Measurements from ENCODE around the gene NHLRC4.

NHLRC4 gene, protein sequence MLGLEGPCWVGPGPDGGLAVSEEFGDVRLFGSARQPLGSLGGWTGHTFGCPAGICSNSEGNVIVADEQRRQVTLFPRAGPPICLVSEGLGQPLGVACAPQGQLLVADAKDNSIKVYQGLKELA

DNA sequence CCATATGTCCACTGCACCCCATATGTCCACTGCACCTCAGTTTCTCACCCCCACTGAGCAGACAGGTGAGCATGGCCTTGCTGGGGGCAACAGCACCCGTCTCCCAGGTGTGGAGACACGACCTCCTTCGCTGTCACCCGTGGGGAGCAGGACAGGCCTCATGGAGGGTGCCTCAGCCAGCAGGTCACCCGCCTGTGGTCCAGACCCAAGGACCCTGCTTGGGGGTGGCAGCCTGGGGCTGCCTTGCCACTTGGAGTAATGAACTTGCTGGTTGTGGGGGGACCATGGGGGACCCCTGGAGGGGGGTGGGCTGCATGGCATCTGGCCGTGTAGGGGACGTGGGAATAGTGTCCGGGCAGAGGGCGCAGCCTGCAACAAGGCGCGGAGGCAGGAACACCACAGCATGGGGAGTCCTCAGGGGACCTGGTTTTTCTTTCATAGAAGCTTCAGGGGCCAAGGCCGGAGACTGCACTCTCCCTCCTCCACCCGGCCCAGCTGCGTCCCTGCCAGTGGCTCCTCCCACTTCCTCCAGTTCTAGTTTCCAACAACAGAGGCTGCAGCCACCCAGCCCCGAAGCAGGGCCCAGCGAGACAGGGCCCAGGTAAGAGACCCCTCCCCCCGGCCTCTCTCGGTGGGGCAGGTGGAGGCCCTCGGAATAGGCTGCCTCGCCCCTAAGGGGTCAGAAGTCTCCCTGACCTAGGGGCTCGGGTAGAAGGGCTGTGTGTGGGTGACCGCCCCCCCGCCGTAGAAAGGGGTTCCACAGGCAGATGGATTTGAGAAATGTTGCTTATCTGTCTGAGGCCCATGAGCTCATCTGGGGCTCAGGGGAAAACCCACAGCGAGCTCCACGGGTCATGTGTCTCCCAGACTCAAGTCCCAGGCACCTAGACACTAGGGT, at the start of gene NHLRC4:
Gene NHLRC4 (plus strand): TSS at position 531 of the 898 bp plus-strand sequence. CDS start 1,043 bp downstream, outside the sequence.
- Mint-ChIP-seq H3K27ac (peak within 1 kb of the TSS; percentile 72), H3K4me3 (peak within 1 kb of the TSS; percentile 57), H3K36me3 (ENCODE audit: low read depth) (no peaks in the 10 kb centered on the region), H3K9me3 (no peaks in the 10 kb centered on the region), H3K27me3 (ENCODE audit: low read depth) (peaks cover 8% of the 10 kb centered on the region), H3K4me1 (ENCODE audit: low read depth) (peaks cover 18% of the 10 kb centered on the region)

DNA sequence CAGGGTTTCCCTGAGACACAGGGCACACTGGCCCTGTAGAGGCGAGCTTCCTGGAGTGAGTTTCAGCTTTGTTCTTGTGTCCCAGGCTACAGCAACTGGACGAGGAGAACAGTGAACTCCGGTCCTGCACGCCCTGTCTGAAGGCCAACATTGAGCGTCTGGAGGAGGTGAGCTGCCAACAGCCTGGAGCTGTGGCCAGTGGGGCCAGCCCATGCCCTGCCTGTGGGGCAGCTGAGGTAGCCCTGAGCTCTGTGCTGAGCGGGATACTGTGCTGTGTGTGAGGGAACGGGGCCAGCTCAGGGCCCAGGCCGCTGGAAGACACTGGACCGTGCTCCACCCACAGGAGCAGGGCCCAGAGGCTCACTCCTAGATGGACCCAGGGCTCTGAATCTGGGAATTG, 47.9 kb upstream of the NHLRC4 start:
- Mint-ChIP-seq H3K4me3 (no peak overlapping the region), H3K9me3 (no peaks in the 10 kb centered on the region), H3K36me3 (ENCODE audit: low read depth) (peaks cover 2% of the 10 kb centered on the region), H3K27ac (no peak overlapping the region), H3K4me1 (ENCODE audit: low read depth) (no peaks in the 10 kb centered on the region), H3K27me3 (ENCODE audit: low read depth) (no peaks in the 10 kb centered on the region)

DNA sequence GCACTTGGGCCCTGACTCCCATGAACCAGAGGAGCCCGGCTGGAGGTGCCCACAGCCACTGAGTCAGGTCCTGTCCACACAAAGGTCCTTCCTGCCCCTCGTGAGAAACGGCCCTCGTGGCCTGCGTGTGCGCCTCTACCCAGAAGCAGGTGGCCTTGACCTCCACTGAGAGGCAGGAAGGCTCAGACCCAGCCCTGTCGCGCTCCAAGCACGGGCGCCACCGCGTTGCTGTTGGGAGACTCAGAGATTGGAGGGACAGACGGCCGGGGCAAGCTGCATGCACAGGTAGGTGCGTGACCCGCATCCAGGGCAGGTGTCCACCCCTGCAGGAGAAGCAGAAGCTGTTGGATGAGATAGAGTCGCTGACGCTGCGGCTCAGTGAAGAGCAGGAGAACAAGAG, 47.4 kb upstream of the NHLRC4 start:
- Mint-ChIP-seq H3K9me3 (no peaks in the 10 kb centered on the region), H3K4me3 (no peak overlapping the region), H3K36me3 (ENCODE audit: low read depth) (peaks cover 2% of the 10 kb centered on the region), H3K27me3 (ENCODE audit: low read depth) (no peaks in the 10 kb centered on the region), H3K27ac (no peak overlapping the region), H3K4me1 (ENCODE audit: low read depth) (no peaks in the 10 kb centered on the region)

DNA sequence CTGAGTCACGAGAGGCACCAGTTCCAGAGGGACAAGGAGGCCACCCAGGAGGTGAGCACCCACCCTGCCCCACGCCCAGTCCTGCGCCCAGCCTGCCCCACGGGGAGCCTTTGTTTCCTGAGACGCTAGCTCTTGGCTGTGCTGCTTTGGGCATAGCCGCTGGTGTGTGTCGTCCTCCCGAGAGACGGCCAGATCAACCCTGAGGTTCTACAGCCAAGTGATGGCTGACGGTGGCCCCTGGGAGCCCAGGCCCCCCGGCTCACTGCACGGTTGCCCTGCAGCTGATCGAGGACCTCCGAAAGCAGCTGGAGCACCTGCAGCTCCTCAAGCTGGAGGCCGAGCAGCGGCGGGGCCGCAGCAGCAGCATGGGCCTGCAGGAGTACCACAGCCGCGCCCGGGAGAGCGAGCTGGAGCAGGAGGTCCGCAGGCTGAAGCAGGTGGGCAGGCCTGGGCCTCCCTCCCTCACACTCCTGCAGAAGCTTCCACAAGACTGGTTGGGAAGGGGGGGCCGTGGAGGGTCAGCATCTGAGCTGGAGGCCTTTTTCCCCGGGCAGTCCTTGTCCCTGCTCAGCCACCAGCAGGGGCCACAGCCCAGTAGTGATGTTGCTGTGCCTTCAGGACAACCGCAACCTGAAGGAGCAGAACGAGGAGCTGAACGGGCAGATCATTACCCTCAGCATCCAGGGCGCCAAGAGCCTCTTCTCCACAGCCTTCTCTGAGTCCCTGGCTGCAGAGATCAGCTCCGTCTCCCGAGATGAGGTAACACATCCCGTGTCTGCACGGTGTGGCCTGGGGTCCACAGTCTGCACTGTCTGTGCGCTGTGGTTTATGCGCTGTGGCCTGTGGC, 46.7 kb upstream of the NHLRC4 start:
- Mint-ChIP-seq H3K27me3 (ENCODE audit: low read depth) (no peaks in the 10 kb centered on the region), H3K4me3 (no peak overlapping the region), H3K9me3 (no peaks in the 10 kb centered on the region), H3K27ac (no peak overlapping the region), H3K4me1 (ENCODE audit: low read depth) (no peaks in the 10 kb centered on the region), H3K36me3 (ENCODE audit: low read depth) (no peaks in the 10 kb centered on the region)

DNA sequence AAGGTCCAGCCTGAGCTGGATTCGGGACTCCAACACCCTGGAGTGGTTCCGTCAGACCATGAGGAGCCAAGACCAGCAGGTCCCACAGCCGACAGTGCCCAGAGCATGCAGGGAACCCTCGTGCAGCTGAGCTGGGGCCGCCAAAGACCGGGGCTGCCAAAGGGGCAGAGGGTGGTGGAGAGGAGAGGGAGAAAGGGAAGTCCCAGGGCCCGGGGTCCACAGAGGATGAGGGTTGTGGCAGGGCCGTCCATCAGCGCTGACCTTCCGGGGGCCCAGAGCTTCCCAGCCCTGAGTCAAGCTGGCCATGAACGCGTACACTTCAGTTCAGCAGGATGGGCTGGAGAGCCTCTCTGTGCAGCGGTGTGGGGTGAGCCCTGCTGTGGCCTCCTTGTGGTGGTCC, 46.0 kb upstream of the NHLRC4 start:
- Mint-ChIP-seq H3K27me3 (ENCODE audit: low read depth) (no peaks in the 10 kb centered on the region), H3K9me3 (no peaks in the 10 kb centered on the region), H3K36me3 (ENCODE audit: low read depth) (peaks cover 4% of the 10 kb centered on the region), H3K27ac (no peak overlapping the region), H3K4me1 (ENCODE audit: low read depth) (peaks cover 7% of the 10 kb centered on the region), H3K4me3 (no peak overlapping the region)

DNA sequence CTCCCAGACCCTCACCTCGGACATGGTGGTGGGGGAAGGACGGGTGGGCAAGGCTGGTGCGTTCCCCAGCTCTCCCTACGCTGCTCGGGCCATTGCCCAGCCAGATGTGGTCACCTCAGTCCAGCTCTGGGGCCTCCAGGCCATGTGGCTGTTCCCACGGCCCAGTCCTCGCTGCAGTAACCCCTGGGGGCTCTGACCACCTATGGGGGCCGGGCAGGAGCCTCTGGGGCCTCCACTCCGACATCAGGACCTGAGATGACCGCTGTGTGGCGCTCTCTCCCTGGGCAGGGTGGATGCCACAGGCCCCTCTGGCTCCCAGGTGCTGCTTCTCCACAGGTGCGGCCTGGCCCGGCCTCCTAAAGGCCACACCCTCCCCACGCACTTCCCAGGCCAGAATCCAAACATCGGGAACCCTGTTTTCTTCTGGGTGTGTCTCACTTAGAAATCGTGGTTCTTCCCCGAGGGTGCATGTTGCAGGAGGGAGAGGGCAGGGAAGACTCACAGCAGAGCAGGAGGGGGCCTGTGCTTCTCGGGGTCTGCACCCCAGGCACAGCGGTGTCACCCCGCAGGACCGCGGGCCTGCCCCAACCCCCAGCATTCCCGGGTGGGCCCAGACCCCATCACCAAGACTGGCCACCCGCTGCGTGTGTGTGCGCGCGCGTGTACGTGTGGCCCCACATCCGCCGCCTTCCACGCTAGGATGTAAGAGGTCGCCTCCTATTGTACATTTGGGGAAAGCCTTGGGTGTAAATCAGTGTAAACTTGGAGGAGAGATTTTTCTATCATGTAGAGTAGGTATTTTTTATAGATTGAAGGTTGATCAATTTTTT, 45.2 kb upstream of the NHLRC4 start:
- H3K27me3 Mint-ChIP-seq (ENCODE audit: low read depth) = no peaks in the 10 kb centered on the region
- H3K4me1 Mint-ChIP-seq (ENCODE audit: low read depth) = peaks cover 9% of the 10 kb centered on the region
- H3K9me3 Mint-ChIP-seq = no peaks in the 10 kb centered on the region
- H3K36me3 Mint-ChIP-seq (ENCODE audit: low read depth) = peaks cover 4% of the 10 kb centered on the region
- H3K4me3 Mint-ChIP-seq = no peak overlapping the region
- no peak overlapping the region for H3K27ac Mint-ChIP-seq

DNA sequence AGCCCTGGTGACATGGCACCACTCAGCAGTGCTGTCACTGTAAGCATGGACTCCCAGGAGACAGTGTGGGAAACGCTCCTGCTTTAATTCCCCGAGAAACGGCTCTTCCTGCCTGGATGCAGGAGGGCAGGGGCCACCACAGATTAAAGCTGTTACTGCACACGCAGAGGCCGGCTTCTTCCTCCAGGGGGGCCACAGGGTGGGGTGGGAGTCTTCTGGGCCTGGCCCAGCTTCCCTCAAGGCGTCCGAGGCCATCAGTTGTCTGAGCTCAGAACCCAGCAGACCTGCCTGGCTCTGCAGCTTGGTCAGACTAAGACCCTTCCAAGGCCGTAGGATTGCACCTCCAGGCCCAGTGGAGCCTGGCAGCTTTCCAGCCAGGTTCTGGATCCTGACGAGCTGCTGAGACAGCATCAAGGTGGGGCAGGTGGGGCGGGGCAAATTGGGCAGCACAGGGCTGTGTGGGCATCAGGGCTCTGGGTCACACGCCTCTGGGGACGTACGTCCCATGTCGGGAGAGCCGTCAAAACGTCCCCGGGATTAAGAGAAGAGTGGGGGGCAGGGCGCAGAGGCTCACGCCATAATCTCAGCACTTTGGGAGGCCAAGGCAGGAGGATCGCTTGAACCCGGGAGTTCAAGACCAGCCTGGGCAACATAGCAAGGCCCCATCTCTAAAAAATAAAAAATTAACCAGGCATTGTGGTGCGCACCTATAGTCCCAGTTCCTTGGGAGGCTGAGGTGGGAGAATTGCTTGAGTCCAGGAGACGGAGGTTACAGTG, 44.3 kb upstream of the NHLRC4 start:
- Mint-ChIP-seq H3K9me3 (no peaks in the 10 kb centered on the region), H3K4me1 (ENCODE audit: low read depth) (peaks cover 10% of the 10 kb centered on the region), H3K27me3 (ENCODE audit: low read depth) (no peaks in the 10 kb centered on the region), H3K4me3 (no peak overlapping the region), H3K36me3 (ENCODE audit: low read depth) (peaks cover 4% of the 10 kb centered on the region), H3K27ac (no peak overlapping the region)

DNA sequence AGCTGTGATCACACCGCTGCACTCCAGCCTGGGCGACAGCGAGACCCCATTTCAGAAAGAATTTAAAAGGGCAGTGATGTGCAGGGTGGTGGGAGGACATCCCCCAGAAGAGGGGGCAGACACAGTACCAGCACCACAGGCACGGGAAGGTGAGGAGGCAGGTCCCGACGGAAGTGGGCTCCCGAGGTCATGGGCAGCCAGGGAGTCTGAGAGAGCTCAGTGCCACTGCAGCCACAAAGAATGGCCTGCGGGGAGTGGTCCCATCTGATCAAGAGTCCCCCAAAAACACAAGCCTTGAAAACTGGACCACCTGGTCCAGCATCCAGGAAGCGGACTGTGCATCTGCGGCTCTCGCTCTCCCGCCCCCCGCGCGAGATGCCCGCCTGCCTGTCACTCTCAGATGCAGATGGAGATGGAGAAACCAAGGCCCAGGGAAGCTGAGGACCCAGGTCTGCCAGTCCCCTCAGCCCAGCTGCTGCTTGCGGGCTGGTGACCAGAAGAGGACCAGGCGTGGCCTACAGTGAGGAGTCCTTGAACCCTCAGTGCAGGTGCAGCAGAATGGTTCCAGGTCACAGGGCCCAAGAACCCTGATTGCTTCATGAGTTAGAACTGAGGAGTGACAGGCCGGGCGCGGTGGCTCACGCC, 43.6 kb upstream of the NHLRC4 start:
- peaks cover 10% of the 10 kb centered on the region for H3K4me1 Mint-ChIP-seq (ENCODE audit: low read depth)
- H3K27ac Mint-ChIP-seq = no peak overlapping the region
- no peak overlapping the region for H3K4me3 Mint-ChIP-seq
- H3K9me3 Mint-ChIP-seq = no peaks in the 10 kb centered on the region
- no peaks in the 10 kb centered on the region for H3K27me3 Mint-ChIP-seq (ENCODE audit: low read depth)
- peaks cover 4% of the 10 kb centered on the region for H3K36me3 Mint-ChIP-seq (ENCODE audit: low read depth)

DNA sequence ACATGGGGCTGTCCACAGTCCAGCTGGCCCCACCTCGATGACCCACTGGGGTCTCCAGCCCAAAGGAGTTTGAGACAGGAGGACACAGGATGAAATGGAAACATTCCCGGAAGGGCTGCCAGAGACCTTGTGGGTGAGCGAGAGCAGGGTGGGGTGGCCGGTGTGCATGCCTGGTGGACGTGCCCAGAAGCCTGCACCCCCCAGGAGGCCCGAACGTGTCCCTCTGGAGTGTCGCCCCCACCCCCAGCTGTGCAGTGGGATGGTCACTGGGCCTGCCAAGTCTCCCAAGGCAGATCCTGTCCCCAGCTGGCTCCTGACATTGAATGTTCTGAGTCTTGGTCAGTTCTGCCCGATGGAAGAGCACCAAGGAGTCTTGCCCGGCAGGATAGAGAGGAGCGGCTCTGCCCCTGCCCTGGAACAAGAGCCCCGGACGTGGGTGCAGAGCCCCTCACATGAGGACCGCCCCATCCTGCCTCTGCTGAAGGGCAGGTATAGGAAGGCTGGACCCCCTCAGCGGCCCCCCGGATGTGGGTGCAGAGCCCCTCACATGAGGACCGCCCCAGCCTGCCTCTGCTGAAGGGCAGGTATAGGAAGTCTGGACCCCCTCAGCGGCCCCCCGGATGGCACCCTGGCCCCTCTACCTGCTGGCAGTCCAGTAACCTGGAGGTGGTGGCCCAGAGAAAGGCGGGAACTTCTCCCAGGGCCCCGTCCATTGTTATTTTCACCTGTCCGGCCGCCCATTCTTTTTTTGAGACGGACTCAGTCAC, 42.3 kb upstream of the NHLRC4 start:
- Mint-ChIP-seq H3K9me3 (no peaks in the 10 kb centered on the region), H3K36me3 (ENCODE audit: low read depth) (peaks cover 4% of the 10 kb centered on the region), H3K4me3 (no peak overlapping the region), H3K4me1 (ENCODE audit: low read depth) (peaks cover 20% of the 10 kb centered on the region), H3K27me3 (ENCODE audit: low read depth) (no peaks in the 10 kb centered on the region), H3K27ac (no peak overlapping the region)

DNA sequence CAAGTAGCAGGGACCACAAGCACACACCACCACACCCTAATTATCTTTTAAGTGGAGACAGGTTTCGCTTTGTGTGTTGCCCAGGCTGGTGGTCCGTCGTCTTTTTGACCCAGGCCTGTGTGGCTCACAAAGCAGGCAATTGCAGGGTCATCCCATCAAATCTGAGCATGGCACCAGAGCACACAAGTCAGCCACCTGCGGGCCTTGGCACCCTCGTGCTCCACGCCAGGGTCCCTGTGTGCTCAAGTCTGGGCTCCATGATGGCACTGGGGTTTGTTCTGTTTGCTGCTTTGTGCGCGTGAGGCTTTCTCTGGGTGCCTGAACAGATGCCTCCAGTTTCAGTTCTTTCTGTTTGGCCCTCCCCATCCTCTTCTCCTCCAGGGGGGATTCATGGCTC, 41.7 kb upstream of the NHLRC4 start:
- peak overlapping the region; percentile 61 for H3K4me3 Mint-ChIP-seq
- H3K4me1 Mint-ChIP-seq (ENCODE audit: low read depth) = peaks cover 24% of the 10 kb centered on the region
- H3K27ac Mint-ChIP-seq = peak overlapping the region; percentile 96
- peaks cover 4% of the 10 kb centered on the region for H3K36me3 Mint-ChIP-seq (ENCODE audit: low read depth)
- no peaks in the 10 kb centered on the region for H3K9me3 Mint-ChIP-seq
- H3K27me3 Mint-ChIP-seq (ENCODE audit: low read depth) = no peaks in the 10 kb centered on the region

DNA sequence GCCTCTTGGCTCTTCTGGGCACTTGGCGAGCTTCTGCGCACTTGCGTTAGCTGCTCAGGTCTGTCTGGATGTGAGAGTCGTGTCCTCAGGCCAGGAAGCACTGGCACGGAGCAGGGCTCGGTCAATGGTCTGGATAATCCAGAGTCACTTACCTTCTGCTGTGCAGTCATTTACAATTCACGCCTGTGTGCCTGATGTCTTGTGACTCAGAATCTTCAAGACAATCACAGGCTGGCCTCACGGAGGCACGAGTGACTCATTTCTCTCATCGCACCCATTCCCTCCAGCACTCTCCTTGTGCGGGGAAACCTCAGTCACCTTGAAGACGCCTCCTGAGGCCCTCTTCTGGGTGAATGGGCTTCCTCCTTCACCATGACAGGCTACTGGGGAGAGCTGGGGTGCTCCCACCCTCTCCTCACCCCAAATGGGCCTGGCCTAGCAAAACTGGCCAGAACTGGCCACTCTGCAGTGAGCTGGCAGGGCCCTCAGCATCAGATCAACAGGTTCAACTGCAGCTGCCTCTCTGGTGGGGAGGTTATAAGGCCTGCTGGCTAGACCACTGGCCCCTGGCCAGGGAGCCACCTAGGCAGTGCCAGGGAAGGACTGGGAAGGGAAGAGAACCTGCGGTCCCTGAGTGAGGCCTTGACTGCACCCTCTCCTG, 41.2 kb upstream of the NHLRC4 start:
- no peaks in the 10 kb centered on the region for H3K27me3 Mint-ChIP-seq (ENCODE audit: low read depth)
- H3K4me1 Mint-ChIP-seq (ENCODE audit: low read depth) = peaks cover 26% of the 10 kb centered on the region
- peaks cover 4% of the 10 kb centered on the region for H3K36me3 Mint-ChIP-seq (ENCODE audit: low read depth)
- H3K4me3 Mint-ChIP-seq = peak overlapping the region; percentile 61
- H3K27ac Mint-ChIP-seq = peak overlapping the region; percentile 96
- H3K9me3 Mint-ChIP-seq = no peaks in the 10 kb centered on the region

All from T-helper 1 cell treated with Interleukin-12 subunit alpha and Interleukin-12 subunit beta and Interleukin-4 antibody, amounts not matched to agents 30 μg/mL and 1 μg/mL, for 36 hours (primary cell).